Measurements from ENCODE around the gene C18orf63.
"Not testable (repeated sequence)": the region's sequence is repeated elsewhere in the genome, so short reads cannot be mapped to it uniquely, and the experiment has no call there.

Gene C18orf63

DNA sequence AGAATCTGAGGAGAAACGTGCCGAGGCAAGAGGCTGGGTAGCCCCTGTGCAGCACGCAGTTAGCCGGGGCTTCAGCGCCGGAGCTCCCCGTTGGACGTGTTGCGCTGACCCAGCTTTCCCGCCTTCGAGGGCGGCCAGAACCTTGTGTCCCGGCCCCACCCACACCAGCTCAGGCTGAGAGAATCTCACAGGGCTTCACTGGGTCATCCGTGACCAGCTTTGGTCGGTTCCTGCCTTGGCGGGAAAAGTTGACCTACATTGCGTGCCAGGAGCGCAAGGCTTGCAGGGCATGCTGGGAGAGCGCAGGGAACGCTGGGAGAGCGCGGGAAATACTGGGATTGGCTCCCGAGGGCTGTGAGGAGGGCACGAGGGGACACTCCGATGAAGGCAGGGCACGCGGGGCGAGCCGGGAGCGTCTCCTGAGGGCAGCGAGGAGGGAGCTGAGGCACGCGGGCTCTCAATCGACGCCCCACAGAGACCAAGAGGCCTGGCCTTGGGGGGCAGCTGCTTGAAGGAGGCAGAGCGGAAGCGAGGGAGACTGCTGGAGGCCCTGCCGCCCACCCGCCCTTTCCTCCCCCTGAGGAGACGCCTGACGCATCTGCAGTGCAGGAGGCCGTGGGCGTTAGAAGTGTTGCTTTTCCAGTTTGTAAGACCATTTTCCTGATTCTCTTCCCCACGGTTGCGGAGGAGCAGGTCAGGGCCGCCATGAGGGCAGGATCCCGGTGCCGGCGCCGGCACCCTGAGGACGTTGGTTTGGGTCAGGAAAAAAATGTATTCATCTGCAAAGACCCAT is at the start of gene C18orf63:
Gene C18orf63 (plus strand): TSS at position 376 of the 793 bp plus-strand sequence. CDS start 2,027 bp downstream, outside the sequence.
- DNase-seq (ENCODE audit: insufficient read length, low spot score) = no peak
- no peak for FAIRE-seq

DNA sequence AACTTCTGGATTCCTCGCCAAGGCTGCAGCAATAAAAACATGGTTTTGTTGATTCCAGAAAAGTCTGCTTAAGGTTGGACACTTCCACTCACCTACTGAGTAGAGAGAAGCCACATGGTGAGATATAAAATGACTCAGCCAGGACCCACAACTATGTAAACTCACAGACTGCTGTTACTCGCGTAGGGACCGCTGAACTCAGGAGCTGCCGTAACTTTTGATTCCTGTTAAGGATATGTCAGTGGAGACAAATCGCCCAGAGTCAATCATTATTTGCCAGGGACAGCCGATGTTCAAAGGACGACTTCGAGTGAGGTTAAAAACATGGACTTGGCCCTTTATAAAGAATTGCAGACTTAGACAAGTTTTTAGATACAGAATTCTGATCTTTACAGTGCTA is 49.5 kb upstream of the C18orf63 start:
- no peak for DNase-seq (ENCODE audit: insufficient read length, low spot score)
- FAIRE-seq = no peak

DNA sequence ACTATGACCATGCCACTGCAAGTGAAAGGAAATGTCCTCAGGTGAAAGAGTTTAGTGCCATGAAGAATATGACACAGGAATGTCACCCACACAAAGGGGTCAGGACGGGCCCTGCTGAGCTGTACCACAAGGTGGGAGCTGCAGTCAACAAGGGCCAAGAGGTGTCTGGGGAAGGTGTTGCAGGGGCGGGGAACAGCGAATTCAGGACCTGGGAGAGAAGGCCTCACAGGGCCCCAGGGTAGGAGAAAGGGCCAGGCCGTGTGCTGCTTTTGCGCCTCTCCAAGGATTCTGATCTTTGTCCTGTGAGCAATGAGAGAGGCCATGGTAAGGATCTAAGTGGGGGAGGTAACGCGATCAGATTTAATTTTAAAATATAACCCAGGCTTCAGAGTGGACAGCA is 47.5 kb upstream of the C18orf63 start:
- FAIRE-seq (no peak), DNase-seq (ENCODE audit: insufficient read length, low spot score) (no peak)

DNA sequence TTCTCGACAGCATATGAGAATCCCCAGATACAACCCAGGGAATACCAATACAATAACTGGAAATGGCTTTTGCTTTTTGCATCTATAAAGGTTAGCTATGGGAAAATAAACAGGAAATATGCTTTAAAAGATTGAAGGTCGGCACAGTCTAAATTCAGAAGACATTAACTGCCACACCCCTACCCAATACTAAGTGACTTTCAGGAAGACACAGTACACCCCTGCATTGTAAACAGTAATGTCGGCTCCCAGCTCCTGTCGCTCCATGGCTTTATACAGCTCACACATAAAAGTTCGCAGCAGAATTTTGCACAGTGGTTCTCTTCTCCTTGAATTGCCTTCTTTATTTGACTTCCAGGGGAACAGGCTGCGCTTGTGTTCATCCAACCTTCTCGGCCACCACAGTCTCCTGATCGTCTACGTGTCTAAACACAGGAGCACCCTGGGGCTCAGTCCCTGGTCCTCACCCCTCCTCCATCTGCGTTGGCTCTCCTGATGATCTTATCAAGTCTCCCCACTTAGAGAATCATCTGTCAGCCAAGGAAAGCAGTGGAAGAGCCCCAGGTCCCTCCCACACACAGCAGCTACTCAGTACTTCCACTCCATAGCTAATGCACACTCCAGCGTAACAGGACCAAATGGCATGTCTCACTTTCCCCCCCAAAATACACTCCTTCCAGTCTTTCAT is 46.6 kb upstream of the C18orf63 start:
- FAIRE-seq (no peak), DNase-seq (ENCODE audit: insufficient read length, low spot score) (no peak)

DNA sequence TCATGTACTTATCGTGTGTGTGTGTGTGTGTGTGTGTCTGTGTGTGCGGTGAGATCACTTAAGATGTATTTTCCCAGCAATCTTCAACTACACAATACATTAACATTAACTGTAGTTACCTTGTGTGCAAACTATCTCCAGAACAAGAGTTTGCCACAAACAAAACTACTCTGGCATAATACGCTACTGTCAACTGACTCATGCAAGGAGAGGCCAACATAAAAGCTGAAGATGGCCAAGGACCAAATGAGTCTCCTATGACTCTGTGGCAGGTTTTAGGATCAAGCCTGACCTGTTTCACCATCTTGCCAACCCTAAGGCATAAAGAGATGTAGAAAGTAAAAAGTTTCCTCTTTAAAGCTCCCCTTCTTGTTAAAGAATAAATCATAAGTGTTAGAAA is 44.0 kb upstream of the C18orf63 start:
- no peak for DNase-seq (ENCODE audit: insufficient read length, low spot score)
- no peak for FAIRE-seq

DNA sequence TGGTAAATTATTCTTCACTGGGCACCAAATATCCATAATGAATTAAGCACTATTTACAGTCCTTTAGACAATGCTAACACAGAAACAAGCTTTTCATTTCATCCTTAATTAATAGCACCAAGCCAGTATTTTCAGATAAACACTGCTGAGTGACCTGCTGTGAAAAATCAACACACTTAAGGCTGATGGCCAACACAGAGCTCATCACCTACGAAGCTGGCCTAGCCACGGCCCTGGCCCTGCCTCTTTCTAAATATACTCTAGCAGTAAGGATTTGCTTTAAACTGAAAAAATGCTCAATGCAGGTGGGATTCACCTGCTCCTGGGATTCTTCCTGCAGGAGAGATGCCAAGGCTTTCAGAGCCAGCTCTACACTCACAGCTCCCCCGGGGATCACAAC is 42.2 kb upstream of the C18orf63 start:
- DNase-seq (ENCODE audit: insufficient read length, low spot score) (no peak), FAIRE-seq (no peak)

DNA sequence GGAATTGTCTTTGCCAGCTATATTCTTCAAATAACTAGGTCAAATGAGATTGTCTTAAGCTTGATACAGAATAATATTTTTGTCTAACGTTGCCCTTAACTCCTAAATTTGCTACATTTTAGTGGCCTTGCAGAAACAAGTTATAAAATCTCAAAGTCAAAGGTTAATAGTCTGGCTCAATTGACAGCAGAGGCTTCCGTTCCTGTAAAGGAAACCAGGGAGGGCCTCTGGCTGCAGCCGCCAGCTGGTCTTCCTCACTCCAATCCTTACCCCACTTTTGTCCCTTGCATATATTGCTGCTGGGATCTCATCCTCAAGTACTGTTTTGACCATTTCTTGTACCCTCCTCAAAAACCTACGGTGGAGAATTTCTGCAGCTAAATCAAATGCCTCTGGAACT is 40.9 kb upstream of the C18orf63 start:
- no peak for FAIRE-seq
- DNase-seq (ENCODE audit: insufficient read length, low spot score) = no peak

DNA sequence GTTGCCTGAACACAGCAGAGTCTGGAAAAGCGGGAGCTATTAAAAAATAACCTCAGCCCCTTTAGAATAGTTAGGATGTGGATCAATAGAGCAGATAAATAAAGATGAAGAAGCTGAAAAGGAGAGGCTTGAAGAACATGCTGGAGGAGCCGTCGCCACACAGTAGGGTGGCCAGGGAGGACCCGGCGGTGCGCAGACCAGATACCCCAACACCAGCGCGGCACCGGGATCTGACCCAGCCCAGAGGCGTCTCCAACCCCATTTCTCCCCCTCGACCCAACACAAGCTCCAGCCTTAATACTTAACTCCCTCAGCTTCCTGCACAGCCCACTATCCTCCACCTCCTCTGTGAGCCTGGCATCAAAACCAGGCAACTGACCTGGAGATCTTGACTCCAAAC is 39.9 kb upstream of the C18orf63 start:
- FAIRE-seq = no peak
- DNase-seq (ENCODE audit: insufficient read length, low spot score) = no peak

DNA sequence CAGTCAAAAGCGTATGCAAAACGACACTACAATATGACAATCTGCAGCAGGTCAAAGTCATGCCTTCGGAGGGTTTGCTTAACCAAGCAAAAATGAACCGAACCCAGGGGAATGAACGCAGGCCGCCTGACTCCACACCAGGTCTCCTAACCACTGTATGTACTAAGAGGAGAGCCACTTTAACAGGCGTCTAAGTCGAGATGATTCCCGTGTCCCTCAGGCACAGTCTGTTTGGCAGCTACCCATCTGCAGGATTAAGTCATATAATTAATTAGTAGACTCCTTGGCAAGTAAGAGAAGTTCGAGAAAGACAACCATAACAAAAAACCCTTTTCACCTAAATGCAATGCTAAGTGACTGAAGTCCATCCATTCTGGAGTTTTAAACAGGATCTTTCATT is 39.0 kb upstream of the C18orf63 start:
- DNase-seq (ENCODE audit: insufficient read length, low spot score) = no peak
- FAIRE-seq = no peak

DNA sequence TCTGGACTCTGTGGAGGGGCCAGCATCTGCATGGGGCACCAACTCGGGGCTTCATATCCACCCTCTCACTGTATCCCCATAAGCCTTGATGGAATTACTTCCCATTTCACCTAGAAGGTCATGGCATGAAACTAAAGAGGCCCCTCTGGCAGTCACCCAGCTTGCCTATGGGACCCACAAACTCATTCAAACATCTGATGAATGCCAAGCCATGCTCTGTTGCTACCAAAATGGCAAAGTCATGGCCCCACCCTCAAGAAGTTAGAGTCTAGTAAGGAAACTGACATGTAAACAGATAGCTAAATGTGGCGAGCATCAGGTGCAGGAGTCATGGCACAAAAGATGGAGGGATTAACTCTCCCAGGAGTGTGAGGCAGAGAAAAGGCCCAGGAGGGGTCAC is 38.3 kb upstream of the C18orf63 start:
- DNase-seq (ENCODE audit: insufficient read length, low spot score) (no peak), FAIRE-seq (no peak)

DNA sequence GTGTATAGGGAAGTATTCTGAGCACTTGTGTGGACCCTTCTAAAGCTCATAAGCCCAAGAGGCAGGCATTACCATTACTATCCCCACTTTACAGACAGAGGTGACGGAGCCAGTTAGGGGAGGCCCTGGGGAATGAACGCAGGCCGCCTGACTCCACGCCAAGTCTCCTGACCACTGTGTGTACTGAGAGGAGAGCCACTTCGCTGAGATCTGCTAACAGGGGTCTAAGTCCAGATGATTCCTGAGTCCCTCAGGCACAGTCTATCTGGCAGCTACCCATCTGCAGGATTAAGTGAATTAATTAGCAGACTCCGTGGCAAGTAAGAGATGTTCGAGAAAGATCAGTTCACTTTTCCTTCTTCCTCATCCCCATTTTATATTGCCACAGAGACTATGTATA is 37.6 kb upstream of the C18orf63 start:
- DNase-seq (ENCODE audit: insufficient read length, low spot score) (no peak), FAIRE-seq (no peak)

DNA sequence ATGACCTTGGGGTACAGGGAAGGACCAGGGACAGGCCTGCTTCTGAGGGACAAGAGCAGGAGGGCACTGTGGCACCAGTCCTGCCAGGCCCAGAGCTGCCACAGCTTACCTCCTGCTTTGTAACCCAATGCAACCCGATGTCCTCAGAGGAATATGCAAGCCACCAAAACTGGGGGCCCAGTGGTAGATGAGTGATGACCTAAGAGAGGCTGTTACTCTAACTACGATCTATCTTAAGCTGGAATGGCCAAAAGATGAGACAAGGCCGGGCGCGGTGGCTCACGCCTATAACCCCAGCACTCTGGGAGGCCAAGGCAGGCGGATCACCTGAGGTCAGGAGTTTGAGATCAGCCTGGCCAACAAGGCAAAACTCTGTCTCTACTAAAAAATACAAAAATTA is 36.7 kb upstream of the C18orf63 start:
- DNase-seq (ENCODE audit: insufficient read length, low spot score) (no peak), FAIRE-seq (no peak)

DNA sequence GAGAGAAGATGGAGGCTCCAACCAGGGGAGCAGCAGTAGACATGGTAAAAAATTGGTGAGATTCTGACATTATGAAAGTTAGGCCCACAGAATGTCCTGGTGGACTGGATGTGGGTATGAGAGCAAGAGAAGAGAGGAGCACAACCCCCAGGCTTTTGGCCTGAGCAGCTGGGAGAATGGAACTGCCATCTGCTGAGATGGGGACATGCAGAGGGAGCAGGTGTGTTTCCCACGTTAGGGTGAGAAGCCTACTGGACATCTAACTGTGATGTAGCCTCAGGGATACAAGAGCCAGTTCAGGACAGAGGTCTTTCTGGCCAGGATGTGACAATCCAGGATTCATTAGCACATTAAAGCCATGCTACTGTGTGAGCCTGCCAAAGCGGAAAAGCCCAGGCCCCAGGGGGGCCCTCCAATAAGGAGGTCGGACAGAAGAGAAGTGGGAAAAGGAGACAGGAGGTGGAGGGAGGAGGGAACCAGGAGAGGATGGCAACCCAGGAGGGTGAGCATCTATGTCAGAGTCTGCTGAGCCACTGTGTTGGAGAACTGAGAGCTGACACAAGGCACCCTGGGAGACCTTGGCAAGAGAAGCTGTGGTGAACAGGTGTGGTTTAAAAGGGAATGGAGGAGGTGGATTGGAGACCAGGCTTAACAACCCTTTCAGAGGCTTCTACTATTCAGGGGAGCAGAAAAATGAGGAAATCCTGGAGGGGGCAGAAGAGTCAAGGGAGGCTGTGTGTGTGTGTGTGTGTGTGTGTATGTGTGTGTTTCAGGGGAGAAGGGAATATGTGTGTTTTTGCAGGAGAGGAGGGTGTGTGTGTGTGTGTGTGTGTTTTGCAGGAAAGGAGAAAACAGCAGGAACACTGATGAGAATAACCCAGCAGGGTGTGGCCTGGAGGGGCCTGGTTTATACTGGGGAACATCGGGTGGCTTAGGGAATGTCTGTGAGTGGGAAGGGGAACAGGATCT is 34.3 kb upstream of the C18orf63 start:
- DNase-seq (ENCODE audit: insufficient read length, low spot score) = no peak

DNA sequence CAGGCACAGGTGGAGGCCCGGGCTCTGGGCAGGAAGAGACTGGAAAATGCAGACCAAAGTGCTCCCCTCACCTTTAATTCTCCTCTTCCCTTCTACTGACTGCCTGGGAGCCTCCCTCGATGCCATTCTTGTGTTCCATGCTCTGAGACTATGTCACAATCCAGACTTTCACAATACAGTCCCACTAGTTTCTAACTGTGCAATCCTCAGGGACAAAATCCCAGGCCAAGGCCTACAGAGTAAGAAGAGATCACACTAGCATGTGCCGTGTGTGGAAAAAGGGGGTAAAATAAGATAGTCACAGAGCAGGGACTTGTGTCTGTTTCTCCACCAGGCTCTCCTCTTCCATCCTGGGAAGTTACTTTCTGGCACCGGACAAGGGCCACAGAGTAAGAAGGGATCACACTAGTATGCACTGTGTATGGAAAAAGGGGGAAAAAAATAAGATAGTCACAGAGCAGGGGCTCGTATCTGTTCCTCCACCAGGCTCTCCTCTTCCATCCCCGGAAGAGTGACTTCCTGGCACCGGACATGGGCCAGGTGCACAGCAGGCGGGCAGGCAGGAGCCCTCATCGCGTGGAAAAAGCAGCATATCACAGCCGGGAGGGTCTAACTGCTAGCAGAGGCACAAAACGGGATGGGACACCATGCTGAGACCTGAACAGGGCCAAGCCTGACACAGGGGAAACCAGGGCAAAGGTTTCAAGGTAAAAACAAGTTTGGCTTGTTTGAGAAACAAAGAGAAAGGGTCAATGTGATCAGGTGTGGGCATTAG is 33.5 kb upstream of the C18orf63 start:
- FAIRE-seq = no peak
- DNase-seq (ENCODE audit: insufficient read length, low spot score) = no peak

More for the DNA sequence above, 34.3 kb upstream of the C18orf63 start:
- FAIRE-seq = no peak

DNA sequence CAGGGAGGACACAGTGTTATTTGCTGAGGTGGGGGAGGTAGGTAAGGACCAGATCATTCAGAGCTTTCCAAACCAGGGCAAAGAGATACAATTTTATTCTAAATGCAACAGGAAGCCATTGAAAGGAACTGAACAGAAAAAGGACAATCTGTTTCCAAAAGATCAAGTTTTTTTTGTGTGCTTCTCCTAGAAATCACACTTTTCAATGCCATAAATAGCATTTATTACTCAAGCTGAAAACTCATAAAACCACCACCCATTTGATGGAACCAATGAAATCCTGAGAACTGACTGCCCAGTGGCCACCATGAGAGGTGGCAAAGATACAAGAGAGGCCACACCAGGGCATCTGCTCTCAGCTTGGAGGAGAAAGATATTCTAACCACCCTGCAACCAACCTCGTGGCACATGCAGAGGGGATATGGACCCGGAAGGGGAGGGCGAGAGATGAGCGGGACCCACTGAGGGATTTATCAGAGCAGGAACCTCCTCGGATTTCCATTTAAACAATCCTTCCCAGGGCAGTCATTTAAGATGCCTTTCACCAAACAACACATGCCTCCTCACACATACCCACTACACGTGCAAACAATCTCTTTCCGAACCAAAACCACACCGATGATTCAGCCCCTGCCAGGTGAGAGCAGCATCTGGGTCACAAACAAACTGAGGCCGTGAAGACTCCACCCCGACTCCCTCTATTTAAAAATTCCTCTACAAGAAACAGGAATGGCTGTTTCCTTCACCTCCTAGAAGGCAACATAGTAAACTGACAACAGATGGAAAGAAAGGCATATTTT is 32.7 kb upstream of the C18orf63 start:
- FAIRE-seq (no peak), DNase-seq (ENCODE audit: insufficient read length, low spot score) (no peak)

DNA sequence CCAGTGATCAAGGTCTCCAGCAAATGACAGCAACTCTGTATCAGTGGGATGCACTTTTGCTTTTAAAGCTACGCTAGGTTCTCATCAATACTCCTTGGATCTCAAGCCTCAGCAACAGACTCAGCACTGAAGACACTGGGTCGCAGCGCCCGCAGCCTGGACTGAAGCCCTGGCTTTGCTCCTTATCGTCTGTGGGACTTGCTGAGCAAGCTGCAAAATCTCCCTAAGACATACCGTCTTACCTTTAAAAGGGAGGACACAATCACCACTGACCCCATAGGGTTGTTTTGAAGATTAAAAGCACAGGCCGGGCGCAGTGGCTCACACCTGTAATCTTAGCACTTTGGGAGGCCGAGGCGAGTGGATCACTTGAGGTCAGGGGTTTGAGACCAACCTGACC is 32.0 kb upstream of the C18orf63 start:
- no peak for DNase-seq (ENCODE audit: insufficient read length, low spot score)

DNA sequence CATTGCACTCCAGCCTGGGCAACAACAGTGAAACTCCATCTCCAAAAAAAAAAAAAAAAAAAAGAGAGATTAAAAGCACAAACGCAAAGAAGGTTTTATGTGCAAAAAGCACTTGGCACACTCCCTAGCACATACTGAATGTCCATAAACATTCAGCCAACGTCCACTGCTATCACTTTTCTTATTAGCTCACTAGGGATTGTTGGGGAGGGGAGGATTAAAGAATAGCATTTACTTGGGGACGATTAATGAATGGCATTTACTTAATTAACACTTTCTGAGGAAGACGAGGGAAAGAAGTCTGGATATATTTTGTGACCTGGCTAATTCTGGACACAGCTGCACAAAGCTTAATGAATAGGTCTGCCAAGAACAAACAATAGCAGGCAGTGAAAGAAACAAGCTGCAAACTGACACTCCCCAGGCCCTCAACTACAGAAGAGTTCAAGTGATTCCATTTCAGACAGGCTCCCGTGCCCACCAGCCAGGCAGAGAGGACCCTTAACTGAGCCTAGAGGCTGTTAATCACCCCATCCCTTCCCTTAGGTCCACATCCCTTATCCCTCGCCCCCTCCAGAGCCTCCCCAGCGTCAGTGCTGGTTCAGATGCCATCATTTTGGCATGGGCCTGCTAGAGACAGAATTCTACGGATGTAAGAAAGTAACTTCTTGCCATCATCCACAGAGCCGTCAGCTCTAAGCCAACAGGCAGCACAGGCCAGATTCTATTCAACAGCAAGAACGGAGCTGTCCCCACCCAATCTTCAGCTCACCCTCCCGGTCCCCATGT is 31.3 kb upstream of the C18orf63 start:
- no peak for DNase-seq (ENCODE audit: insufficient read length, low spot score)
- no peak for FAIRE-seq

More for the DNA sequence above, 32.0 kb upstream of the C18orf63 start:
- no peak for FAIRE-seq

DNA sequence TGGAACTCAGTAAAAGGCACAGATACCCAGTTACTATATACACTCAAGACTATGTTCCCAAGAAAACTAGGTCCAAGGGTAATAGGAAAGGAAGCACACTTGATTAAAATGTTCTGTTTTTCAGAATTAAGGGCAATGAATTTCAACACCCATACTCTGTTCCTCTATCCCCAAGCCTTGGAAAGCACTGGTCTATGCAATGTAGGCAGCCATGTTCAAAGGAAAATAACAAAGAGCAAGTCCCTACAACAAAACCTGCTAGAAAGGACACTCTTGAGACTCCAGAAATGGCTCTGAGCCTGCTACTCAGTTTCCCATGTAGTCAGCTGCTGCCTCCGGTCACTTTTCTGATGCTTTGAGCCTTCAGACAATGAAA is 30.7 kb upstream of the C18orf63 start:
- no peak for FAIRE-seq
- no peak for DNase-seq (ENCODE audit: insufficient read length, low spot score)

DNA sequence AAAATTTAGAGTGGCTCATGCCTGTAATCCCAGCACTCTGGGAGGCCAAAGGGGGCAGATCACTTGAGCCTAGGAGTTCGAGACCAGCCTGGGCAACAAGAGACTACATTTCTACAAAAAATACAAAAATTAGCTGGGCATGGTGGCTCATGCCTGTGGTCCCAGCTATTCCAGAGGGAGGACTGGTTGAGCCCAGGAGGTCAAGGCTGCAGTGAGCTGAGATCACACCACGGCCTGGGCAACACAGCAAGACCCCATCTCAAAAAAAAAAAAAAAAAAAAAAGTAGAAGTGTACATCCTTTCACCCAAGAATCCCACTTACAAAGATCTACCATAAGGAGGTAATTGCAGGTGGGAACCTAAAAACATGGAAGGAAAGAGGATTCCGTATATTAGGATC is 30.1 kb upstream of the C18orf63 start:
- FAIRE-seq; DNase-seq (ENCODE audit: insufficient read length, low spot score): not testable (repeated sequence)

Data from HTR-8/SVneo (cell line).